Neuronal stem cell (in vitro differentiated cells): ENCODE results near the gene PMS2.
"Not testable (repeated sequence)": the region's sequence is repeated elsewhere in the genome, so short reads cannot be mapped to it uniquely, and the experiment has no call there.

Experiments used
- DNase-seq: peaks from one replicate; pipeline ENCODE4 v3.0.0-alpha.2; 2013; ENCODE audit warnings: low spot score
- H2AFZ ChIP-seq: one replicate; pipeline ENCODE4 v1.6.1; 2013; ENCODE audit warnings: mild to moderate bottlenecking, low read length, inconsistent platforms
- H2AK5ac ChIP-seq: 2 replicates; pipeline ENCODE4 v1.6.1; 2013; ENCODE audit warnings: low read depth, mild to moderate bottlenecking, inconsistent platforms, low read length, moderate library complexity, mixed read lengths
- H2BK120ac ChIP-seq: 2 replicates; pipeline ENCODE4 v1.6.1; 2013; ENCODE audit warnings: low read depth, mild to moderate bottlenecking, inconsistent platforms, low read length, moderate library complexity, mixed read lengths
- H2BK12ac ChIP-seq: one replicate; pipeline ENCODE4 v1.6.1; 2013; ENCODE audit warnings: low read length, inconsistent platforms
- H2BK15ac ChIP-seq: 2 replicates; pipeline ENCODE4 v1.6.1; 2013; ENCODE audit warnings: mild to moderate bottlenecking, low read length, inconsistent platforms, mixed read lengths
- H2BK5ac ChIP-seq: one replicate; pipeline ENCODE4 v1.6.1; 2013; ENCODE audit warnings: inconsistent platforms, mild to moderate bottlenecking, low read length, moderate library complexity
- H3K14ac ChIP-seq: one replicate; pipeline ENCODE4 v1.6.1; 2013; ENCODE audit warnings: low read length, inconsistent platforms
- H3K18ac ChIP-seq: 2 replicates; pipeline ENCODE4 v1.6.1; 2013; ENCODE audit warnings: low read length, inconsistent platforms
- H3K23ac ChIP-seq: 2 replicates; pipeline ENCODE4 v1.6.1; 2013; ENCODE audit warnings: low read depth, mild to moderate bottlenecking, mixed read lengths, low read length, inconsistent platforms; ENCODE audit not compliant: poor library complexity
- H3K27ac ChIP-seq: replicated peaks from 3 replicates; pipeline ENCODE4 v1.5.1; 2013; ENCODE audit warnings: low read length, inconsistent platforms
- H3K27me3 ChIP-seq, 3 experiments: 2 replicates each; pipeline ENCODE4 v1.6.1; 2013; ENCODE audit warnings: low read length in 3 of 3, mild to moderate bottlenecking in 2 of 3, inconsistent platforms in 1 of 3, low read depth in 1 of 3, mixed read lengths in 1 of 3, moderate library complexity in 1 of 3; ENCODE audit not compliant: control insufficient read depth in 3 of 3, insufficient read depth in 3 of 3
- H3K36me3 ChIP-seq, 2 donors: replicated peaks in 1 of 2; 2 replicates each; pipeline ENCODE4 v1.6.1; 2013; ENCODE audit warnings: low read length in 2 of 2; ENCODE audit not compliant: control insufficient read depth in 2 of 2, insufficient read depth in 2 of 2
- H3K4ac ChIP-seq: 2 replicates; pipeline ENCODE4 v1.6.1; 2013; ENCODE audit warnings: inconsistent platforms, mild to moderate bottlenecking, low read length, moderate library complexity
- H3K4me1 ChIP-seq, 2 donors: 1 replicate in 1 of 2; 2 replicates in 1 of 2; pipeline ENCODE4 v1.6.1; 2013; ENCODE audit warnings: low read length in 2 of 2, low read depth in 1 of 2; ENCODE audit not compliant: control insufficient read depth in 2 of 2, insufficient read depth in 1 of 2
- H3K4me2 ChIP-seq: one replicate; pipeline ENCODE4 v1.6.1; 2013; ENCODE audit warnings: mild to moderate bottlenecking, low read length, inconsistent platforms; ENCODE audit not compliant: insufficient read depth, poor library complexity, severe bottlenecking
- H3K4me3 ChIP-seq, 2 donors: 2 replicates each; pipeline ENCODE4 v1.5.1; 2013; ENCODE audit warnings: low read length in 2 of 2, mild to moderate bottlenecking in 2 of 2, inconsistent platforms in 1 of 2, moderate library complexity in 1 of 2
- H3K79me1 ChIP-seq: one replicate; pipeline ENCODE4 v1.6.1; 2013; ENCODE audit warnings: low read depth, mild to moderate bottlenecking, inconsistent platforms, low read length, moderate library complexity
- H3K9ac ChIP-seq: one replicate; pipeline ENCODE4 v1.6.1; 2013; ENCODE audit warnings: mild to moderate bottlenecking, low read depth, low read length, inconsistent platforms; ENCODE audit not compliant: poor library complexity
- H3K9me3 ChIP-seq, 2 donors: replicated peaks in 1 of 2; 2 replicates each; pipeline versions ENCODE3 to v1.6.1; 2013; ENCODE audit warnings: low read length in 2 of 2, mild to moderate bottlenecking in 2 of 2, inconsistent platforms in 1 of 2, low read depth in 1 of 2, mixed read lengths in 1 of 2, moderate library complexity in 1 of 2; ENCODE audit not compliant: control insufficient read depth in 2 of 2, insufficient read depth in 1 of 2
- H4K8ac ChIP-seq: one replicate; pipeline ENCODE4 v1.6.1; 2013; ENCODE audit warnings: low read depth, mild to moderate bottlenecking, inconsistent platforms, low read length, moderate library complexity
- H4K91ac ChIP-seq: one replicate; pipeline ENCODE4 v1.6.1; 2013; ENCODE audit warnings: low read length, low read depth, mild to moderate bottlenecking, inconsistent platforms; ENCODE audit not compliant: poor library complexity
- WGBS, 2 donors: extraction: QIAGEN DNeasy Blood & Tissue Kit; methylation state at CpG; one replicate each; pipeline ENCODE4 v1.1.7; 2013; ENCODE audit warnings: missing lambda C conversion rate in 2 of 2, mixed read lengths in 1 of 2; ENCODE audit not compliant: insufficient read length in 2 of 2, insufficient replicate concordance in 1 of 2; ENCODE audit errors: extremely low coverage in 2 of 2; 5-methylcytosine and 5-hydroxymethylcytosine counted together

PMS2 gene

DNA sequence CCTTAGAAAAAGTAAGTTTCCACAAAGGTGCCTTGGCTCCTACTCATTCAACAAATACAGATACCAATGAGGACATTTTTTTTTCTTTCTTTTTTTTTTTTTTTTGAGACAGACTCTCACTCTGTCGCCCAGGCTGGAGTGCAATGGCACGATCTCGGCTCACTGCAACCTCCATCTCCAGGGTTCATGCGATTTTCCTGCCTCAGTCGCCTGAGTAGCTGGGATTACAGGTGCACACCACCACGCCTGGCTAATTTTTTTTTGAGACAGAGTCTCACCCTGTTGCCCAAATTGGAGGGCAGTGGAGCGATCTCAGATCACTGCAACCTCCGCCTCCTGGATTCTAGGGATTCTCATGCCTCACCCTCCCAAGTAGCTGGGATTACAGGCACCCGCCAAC is 42.3 kb upstream of the PMS2 start:
- not testable (repeated sequence) for H2BK15ac ChIP-seq, DNase-seq, H3K23ac ChIP-seq, H3K27me3 ChIP-seq, H4K91ac ChIP-seq, H3K9me3 ChIP-seq, H3K4me1 ChIP-seq, H3K4ac ChIP-seq, H3K79me1 ChIP-seq, H3K9ac ChIP-seq, H2AFZ ChIP-seq, H3K14ac ChIP-seq, H2BK120ac ChIP-seq, H4K8ac ChIP-seq, H2AK5ac ChIP-seq, H3K4me3 ChIP-seq, H3K18ac ChIP-seq, H2BK12ac ChIP-seq, H2BK5ac ChIP-seq, H3K27ac ChIP-seq, H3K4me2 ChIP-seq
- WGBS, 2 donors = no CpG with 5 or more reads among the region's 9 CpGs
- peaks cover 10 to 80% of the 10 kb centered on the region in 2 donors for H3K36me3 ChIP-seq

DNA sequence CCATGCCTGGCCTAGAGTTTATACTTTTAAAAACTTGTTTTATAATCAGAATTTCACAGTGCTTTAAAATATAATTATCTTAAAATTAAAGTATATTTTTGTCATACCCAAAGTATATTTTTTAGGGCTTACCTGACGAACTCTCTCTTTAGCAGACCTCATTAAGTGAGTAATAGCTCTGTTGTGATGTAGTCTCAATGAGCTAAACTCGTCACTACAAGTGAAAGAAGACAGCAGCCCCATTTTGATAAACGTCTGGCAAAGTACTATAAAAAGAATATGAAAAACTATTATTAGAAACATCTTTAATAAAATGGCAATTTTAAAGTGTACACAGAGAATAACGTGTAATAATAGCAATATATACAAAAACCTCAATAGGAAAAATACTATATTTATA is 40.9 kb upstream of the PMS2 start:
- Histone ChIP-seq H3K4me1 (no peaks in the 10 kb centered on the region), H2BK120ac (no peak overlapping the region), H3K4ac (no peak overlapping the region), H3K18ac (no peak overlapping the region), H3K9me3 (no peaks in the 10 kb centered on the region), H3K36me3 (peaks cover 15 to 88% of the 10 kb centered on the region in 2 donors), H2BK15ac (no peak overlapping the region), H3K79me1 (peaks cover under 1% of the 10 kb centered on the region), H3K4me2 (no peak overlapping the region), H2BK5ac (no peak overlapping the region), H4K91ac (no peak overlapping the region), H4K8ac (no peak overlapping the region), H3K14ac (no peak overlapping the region), H3K27me3 (no peaks in the 10 kb centered on the region), H3K23ac (no peak overlapping the region), H2AFZ (no peak overlapping the region), H3K9ac (no peak overlapping the region), H2AK5ac (no peak overlapping the region), H3K27ac (no peak overlapping the region), H2BK12ac (no peak overlapping the region), H3K4me3 (no peak overlapping the region)
- WGBS, 2 donors = no CpG with 5 or more reads among the region's 4 CpGs
- no peak for DNase-seq

DNA sequence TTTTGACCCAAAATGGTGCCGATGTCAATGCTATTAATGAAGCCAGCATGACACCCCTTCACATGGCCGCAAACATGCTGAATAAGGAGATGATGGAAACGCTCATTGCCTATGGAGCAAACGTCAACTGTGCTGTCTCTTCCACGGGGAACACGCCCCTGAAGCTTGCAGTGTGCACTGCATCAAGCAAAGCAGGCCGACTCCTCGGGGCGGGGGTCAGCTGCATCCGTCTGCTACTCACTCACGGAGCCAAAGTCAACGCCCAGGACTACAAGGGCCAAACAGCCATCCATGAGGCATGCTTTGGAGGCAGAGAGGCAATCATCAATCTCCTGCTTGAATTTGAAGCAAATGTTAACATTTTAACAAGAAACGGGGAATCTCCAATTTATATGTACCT is 26.8 kb upstream of the PMS2 start:
- WGBS, 2 donors = no CpG with 5 or more reads among the region's 13 CpGs
- peaks cover 32 to 95% of the 10 kb centered on the region in 2 donors for H3K36me3 ChIP-seq

DNA sequence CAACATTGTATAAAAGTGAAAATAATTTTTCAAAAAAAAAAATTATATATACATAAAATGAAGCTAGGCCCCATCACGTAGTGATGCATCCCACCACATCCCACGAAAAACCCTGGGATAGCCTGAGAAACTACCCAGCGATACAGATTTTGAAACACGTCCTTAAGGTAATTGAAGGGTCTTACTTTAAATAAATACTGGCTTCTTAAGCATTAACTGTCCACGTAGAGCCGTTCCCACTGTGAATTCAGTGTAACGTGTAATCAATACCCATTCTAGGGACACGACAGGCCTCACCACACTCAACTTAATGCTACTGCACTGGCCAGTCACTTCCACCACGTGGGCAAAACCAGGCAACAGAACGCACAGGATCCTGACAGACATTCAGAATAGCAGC is 26.3 kb upstream of the PMS2 start:
- H3K36me3 ChIP-seq = peaks cover 30 to 95% of the 10 kb centered on the region in 2 donors

More for the DNA sequence above, 26.8 kb upstream of the PMS2 start:
- Histone ChIP-seq H3K4me2 (no peak overlapping the region), H3K27me3 (no peaks in the 10 kb centered on the region), H3K14ac (no peak overlapping the region), H2BK15ac (no peak overlapping the region), H2AFZ (no peak overlapping the region), H3K9me3 (no peaks in the 10 kb centered on the region), H3K27ac (no peak overlapping the region), H4K91ac (no peak overlapping the region), H2BK120ac (no peak overlapping the region), H3K18ac (no peak overlapping the region), H2BK12ac (no peak overlapping the region), H3K23ac (no peak overlapping the region), H3K4ac (no peak overlapping the region), H3K4me3 (no peak overlapping the region), H3K79me1 (no peaks in the 10 kb centered on the region), H3K4me1 (no peaks in the 10 kb centered on the region), H4K8ac (no peak overlapping the region), H2AK5ac (no peak overlapping the region), H3K9ac (no peak overlapping the region), H2BK5ac (no peak overlapping the region)
- DNase-seq = no peak

More for the DNA sequence above, 26.3 kb upstream of the PMS2 start:
- H2AFZ ChIP-seq = no peak overlapping the region
- no peaks in the 10 kb centered on the region for H3K79me1 ChIP-seq
- H3K4me1 ChIP-seq = no peaks in the 10 kb centered on the region
- no peak overlapping the region for H4K8ac ChIP-seq
- no peak overlapping the region for H3K4me2 ChIP-seq
- H3K27ac ChIP-seq = no peak overlapping the region
- no peak overlapping the region for H3K23ac ChIP-seq
- H3K9me3 ChIP-seq = no peaks in the 10 kb centered on the region
- no peak overlapping the region for H3K4me3 ChIP-seq
- H2BK12ac ChIP-seq = no peak overlapping the region
- no peak for DNase-seq
- H2BK5ac ChIP-seq = no peak overlapping the region
- H4K91ac ChIP-seq = no peak overlapping the region
- no peaks in the 10 kb centered on the region for H3K27me3 ChIP-seq
- no peak overlapping the region for H3K4ac ChIP-seq
- no peak overlapping the region for H3K9ac ChIP-seq
- no peak overlapping the region for H2AK5ac ChIP-seq
- H2BK15ac ChIP-seq = no peak overlapping the region
- no peak overlapping the region for H3K18ac ChIP-seq
- no CpG with 5 or more reads among the region's 10 CpGs for WGBS, 2 donors
- H2BK120ac ChIP-seq = no peak overlapping the region
- H3K14ac ChIP-seq = no peak overlapping the region
